Activated T-cell treated with anti-CD3 and anti-CD28 coated beads for 24 hours (primary cell): Measurements from ENCODE around the gene DNAJC30.

Source experiments
- DNase-seq: peaks from one replicate; pipeline ENCODE4 v3.0.0-alpha.2; 2020; ENCODE audit warnings: low read depth

The DNAJC30 gene

DNA sequence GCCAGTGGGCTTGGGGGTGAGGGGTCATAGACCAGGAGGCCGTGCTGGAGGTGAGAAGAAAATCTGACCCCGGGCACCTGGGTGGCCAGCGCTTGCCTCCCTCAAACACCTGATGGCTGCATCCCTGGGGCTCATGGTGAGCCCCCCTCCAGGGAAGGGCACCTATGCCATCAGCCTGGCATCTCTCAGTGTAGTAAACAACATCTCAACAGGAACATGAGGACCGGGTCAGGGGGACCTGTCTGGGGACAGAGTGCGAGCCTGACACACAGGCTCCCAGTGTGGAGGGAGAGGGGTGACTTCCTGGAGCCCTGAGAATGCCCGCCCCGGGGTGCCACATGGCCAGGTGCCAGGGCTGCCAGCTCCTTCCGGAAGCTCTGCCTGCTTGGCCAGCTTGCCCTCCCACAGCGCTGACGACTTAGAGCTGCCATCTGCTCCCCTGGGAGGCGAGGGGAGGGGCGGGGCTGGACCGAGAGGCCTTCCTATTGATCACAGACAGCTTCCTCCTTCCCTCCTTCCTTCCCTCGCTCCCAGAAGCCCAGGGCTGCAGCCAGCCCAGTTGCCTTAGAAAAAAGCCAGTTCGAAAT is 23.9 kb upstream of the DNAJC30 start:
- DNase-seq: no peak

DNA sequence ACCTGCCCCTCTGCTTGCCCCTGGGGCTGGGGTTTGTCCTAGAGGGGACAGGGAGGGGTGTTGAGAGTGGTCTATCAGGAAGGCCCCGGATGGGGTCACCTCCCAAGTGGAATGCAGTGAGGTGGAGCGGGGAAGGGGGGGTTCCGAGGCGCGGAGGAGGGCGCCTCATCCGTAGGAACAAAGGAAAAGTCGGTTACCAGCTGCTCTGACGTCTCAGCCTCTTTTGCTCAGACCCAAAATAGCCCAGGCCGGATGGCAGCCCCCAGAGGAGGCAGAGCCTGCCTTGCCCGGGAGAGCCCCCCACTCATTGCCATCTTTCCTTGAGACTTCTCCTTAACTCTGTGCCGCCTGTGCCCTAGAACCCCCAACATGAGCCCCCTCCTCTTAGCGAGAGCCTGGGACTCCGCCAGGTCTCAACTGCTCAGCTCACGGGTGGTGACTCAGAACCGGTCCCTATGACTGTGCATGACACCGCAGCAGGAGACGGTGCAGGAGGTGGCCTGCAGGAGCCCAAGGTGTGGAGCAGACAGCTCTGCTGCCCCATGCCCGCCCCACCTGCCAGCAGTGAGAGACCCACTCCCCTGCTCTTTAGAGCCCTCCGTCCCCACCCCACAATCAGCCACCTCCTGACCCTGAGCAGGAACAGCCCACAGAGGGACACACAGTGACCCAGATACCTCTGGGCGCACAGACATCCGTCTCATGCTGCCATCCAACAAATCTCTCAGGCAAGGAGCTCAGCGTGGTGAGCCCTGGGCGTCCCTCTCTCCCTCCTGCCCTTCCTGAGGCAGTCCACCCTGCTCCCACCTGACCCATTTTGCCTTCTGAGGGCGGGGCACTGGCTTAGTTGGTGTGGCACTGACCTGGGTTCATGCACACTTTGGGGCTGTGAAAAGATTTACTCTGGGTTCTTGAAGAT is 23.1 kb upstream of the DNAJC30 start:
- DNase-seq: peak; percentile 39

DNA sequence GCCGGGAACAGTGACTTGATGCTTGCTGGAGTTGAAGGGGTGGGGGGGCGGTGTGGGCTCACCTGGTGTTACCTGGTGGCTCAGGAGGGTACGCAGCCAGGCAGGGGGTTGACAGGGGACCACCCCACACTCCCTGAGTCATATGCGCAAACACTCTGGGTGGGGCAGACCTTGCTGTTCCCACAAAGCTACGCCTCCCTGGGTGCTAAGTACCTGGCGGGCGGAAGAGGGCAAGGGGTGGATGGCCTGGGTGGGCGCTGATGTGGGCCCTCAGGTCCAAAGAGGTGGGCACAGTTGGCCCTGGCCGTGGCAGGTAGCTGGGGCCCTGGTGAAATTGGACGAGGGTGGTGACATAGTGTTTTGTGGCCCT is 22.3 kb upstream of the DNAJC30 start:
- DNase-seq: no peak

DNA sequence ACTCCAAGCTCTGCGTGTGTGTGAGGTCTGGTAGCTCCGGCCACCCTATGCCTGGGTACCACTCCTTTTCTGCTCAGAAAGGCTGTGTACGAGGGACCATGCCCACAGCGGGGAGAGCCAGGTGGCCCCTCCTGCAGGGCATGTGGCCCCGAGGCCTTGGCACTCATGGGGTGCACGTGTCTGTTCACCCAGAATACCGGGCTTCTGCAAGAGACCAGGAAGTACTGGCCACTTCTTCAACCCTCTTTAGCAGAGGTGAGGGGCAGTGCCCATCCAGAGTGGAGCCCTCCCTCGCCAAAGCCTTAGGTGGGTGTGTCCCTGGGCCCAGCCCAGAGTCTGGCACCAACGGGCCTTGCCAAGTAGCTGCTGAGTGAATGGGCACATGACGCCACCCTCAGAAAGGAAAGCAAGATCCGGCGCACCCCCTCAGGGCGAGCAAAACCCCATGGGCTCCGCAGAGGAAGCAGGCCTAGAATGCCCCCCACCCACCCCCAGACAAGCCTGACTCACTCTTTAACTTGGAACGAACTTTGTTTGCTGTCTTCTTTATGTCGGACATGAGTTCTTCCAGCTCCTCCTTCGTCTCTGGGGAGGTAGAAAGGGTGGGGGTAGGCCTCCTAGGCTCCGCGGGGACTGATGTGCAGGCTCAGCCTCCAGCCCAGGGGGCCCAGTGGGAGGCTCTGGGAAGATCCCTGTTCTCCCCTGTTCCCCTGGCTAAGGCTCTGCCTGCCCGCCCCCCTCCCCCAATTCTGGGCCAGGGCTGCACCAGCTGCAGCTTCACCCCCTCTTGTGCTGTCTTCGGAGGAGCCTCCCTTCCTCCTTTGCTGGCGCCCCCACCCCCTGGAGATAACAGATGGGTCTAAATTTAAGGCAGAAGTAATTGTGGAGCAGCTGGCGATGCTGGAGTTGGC is 21.6 kb upstream of the DNAJC30 start:
- DNase-seq: no peak

DNA sequence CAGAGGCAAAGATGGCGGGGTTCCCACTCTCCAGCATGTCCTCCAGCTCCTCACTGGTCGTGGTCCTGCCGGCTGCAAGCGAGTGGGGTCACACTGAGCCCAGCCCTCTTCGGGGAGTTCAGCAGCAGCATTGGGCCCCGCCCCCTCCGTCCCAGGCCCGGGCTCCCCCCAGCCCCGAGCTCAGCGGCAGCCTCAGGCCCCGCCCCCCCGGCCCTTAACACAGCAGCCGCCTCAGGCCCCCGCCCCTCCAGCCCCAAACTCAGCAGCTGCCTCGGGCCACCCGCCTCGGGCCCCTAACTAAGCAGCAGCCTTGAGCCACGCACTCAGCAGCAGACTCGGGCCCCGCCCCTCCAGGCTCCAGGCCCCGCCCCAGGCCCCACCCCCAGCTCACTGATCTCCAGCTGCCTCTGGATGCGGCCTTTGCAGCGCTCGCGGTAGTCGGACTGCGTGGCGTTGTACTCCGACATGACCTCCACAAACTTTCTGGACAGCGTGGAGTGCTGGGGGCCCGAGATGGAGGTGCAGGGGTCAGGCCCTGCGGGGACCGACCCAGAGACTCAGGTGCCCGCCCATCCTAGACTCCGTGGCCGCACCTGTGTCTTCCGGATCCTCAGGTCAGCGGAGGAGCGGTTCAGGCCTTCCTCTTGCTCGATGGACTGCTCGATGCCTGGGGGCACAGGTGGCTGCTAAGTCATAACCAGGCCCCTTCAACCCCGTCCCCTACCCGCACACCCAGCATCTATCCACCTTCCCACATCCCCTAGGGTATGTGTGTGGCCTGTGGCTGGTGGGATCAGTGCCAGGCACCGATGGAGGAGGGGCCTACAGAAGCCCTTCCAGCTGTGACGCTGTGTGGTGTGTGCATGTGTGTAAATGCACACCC is 20.7 kb upstream of the DNAJC30 start:
- no peak for DNase-seq

DNA sequence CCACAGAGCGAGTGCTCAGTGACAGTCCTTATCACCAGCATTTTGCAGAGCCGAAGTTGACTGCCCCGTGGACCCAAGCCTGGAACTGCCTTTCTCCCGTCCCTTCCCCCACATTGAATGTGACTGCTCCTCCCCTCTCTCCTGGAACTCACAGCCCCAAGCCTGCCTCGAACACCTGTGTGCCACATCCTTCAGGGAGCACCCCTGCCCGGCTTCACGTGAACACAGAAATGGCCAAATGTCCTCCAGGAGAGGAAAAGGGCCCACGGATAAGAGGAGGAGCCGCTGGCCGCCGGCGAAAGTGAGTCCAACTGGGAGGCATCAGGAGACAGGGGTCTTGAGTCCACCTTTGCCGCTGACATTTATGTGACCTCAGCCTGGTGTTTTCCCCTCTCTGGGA is 20.0 kb upstream of the DNAJC30 start:
- DNase-seq: no peak

DNA sequence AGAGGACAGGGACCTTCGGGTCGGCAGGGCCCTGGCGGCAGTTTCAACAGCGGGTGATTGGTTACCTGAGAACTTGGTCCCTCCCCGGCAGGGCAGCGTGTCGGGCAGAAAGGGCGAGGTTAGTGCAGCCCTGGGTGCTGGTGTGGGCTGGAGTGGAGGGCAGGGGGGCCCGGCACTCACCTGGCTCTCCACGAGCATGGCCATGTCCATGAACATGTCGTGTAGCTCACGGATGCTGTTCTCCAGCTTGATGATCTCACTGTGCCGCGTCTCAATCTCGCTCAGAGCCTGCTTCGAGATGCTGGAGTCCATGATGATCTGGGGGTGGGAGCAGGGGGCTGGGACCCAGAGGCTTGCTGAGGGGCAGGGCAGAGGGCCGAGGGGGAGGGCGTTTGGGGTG is 19.4 kb upstream of the DNAJC30 start:
- DNase-seq: no peak

DNA sequence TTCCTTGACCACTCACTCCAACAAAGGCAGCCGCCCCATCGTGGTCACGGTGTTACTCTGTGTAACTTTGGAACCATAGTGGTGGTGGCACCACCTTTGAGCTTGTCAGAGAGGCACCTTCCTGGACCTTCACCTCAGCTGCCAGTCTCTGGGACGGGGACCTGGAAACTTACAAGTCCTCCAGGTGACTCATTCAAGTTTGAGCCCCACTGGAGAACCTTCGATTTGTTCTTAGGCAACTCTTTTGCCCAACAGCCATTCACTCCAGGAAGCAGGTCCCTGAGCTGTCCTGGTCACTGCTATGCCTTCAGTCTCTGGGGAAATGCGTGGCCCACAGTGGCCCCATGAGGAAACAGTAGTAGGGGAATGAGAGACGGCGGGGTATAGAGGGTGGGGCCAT is 19.0 kb upstream of the DNAJC30 start:
- DNase-seq: no peak

DNA sequence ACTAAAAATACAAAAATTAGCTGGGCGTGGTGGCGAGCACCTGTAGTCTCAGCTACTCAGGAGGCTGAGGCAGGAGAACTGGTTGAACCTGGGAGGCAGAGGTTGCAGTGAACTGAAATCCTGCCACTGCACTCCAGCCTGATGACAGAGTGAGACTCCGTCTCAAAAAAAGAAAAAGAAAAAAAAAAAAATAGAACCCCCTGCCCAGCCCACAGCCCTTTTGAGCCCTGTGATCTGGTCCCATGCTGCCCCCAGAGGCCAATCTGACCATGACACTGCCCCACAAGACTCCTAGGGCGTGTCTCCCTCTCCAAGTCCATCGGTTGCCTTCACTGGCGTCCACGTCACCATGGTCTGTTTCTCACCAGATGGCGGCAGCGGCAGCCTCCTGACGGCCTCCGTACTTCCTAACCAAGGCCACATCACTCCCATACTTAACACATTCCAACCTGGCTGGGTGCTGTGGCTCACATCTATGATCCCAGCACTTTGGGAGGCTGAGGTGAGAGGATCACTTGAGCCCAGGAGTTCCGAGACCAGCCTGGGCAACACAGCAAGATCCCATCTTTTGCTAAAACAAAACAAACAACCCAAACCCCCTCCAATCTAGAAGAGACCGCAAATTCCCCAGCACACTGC is 18.2 kb upstream of the DNAJC30 start:
- DNase-seq: no peak

DNA sequence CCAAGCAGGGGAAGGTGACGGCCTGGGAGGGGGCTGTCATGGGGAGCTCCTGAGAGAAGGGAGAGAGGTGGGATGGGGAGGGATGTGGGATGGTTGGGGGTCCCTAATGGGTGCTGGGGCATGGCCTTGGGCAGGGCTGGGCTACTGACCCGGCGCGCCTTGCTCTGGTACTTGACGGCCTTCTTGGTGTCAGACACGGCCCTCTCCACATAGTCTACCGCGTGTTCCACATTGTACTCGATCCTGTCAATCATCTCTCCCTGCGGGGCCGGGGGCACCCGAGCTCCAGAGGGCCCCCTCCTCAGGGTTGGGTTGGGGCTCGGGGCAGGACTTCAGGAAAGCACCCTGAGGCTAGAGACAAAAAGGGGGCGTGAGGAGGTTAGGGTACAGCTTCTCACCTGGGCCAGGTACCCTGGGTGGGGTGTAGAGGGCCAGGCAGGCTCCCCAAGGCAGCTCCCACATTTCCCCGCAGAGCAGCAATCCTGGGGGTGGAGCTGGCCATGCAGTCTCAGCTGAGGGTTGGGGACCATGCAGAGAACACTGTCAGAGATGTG is 17.4 kb upstream of the DNAJC30 start:
- no peak for DNase-seq

DNA sequence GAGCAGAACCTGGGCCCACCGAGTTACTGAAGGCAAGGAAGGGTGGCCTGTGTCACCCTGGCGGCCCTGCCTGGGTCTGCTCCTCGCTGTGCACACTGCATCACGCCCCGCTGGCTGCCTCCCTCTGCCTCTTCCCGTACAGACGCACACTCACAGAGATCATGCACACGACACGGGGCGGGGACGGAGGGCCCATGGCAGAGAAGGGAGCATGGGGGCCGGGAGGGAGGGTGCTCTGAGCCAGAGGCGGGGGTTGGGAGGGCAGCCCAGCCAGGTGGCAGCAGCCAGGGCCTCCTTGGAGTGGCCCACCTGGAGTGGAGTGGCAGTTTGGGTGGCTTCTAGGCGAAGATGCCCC is 16.8 kb upstream of the DNAJC30 start:
- no peak for DNase-seq

DNA sequence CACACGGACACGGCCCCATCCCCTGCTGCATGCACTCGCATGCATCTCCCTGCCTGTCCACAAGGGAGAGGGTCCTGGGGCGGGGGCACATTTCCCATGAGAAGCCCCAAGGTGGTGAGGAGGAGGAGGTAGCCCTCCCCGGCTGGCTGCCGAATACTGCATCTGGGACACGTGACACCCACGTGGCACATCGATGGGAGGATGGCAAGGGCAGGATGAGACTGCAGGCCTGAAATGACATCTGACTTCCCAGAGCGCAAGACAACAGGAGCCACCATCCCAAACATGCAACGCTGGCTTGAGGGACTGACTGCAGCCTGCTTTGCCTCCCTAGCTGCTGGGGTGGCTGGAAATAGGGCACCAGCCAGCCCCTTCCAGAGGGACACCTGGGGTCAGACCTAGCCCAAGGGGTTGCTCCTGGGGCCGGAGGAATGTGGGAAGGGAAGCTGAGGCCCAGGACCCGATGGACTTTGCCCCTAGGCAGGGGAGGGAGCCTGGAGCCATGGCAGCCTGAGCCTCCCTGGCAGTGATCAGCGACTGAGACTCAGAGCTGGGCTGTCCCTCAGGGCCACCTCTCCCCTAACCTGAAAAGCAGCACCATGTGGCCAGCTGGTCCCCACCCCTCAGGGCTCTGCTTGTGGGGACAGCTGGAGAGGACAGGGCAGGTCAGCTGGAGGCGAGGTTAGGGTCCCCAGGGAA is 16.3 kb upstream of the DNAJC30 start:
- no peak for DNase-seq

DNA sequence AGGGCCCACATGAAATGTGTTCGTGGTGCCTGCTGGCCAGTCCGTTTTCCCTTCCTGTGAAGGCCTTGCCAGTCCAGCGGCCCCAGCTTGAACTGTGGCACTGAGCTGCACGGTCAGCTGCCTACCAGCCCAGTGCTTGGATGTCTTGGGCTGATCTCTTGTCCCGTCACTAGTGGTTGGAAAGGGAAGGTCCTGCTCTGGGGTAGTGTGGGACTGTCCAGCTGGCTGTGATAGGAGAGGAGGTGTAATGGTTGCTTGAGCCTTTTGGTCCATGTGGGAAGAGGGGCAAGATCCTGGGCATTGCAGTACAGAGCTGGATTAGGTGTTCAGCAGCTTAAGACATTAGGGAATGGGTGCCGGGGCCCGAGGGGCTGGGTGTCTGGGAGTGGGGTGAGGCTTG is 15.2 kb upstream of the DNAJC30 start:
- DNase-seq: no peak

DNA sequence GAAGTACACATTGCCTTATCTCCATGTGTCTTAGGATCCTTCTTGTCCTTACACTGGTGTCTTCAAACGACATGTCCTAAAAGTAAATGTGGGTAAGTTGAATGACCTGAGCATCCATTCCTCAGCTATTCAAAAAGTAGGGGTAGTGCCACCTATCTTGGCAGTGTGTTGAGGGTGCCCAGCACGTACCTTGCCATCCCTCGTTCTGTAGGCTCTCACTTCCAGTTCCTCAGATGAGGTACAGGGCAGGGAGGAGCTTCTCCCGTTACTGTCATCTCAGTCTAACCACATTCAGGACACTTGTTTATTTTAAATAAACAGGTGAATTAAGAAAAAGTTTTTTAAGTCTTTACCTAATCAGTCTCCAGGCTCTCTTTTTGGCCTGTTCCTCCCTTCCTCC is 13.1 kb upstream of the DNAJC30 start:
- DNase-seq: no peak

DNA sequence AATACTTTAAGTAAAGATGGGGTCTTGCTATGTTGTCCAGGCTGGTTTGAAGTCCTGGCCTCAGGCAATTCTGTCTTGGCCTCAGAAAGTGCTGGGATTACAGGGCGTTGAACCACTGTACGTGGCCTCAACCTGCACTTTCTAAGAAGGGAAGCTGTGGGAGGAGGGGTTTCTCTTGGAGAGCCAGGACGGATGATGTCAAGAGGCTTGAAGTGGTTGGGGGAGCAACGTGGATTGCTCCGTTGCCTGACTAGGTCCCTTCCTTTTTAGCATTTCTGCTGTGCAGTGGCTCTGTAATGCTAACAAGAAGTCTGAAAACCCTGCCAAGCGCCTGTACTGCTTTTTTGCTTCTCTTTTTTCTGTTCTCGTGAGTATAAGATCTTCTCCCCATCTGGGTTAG is 7.4 kb upstream of the DNAJC30 start:
- no peak for DNase-seq

DNA sequence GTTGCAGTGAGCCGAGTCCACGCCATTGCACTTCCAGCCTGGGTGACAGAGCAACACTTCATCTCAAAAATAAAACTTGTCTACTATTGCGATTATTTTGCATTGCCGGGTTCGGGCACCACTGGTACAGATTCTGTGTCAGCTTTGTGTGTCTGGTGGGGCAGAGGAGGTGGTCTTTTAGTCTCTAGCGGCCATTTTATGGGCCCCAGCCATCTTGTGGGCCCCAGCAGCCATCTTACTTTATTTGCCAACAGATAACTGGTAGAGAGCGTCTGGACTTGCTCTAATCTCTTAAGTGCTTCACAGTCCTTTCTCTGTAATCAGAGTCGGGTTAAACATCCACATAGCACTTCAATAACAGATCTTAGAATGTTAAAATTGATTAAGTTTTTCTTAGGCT is 5.0 kb upstream of the DNAJC30 start:
- no peak for DNase-seq

DNA sequence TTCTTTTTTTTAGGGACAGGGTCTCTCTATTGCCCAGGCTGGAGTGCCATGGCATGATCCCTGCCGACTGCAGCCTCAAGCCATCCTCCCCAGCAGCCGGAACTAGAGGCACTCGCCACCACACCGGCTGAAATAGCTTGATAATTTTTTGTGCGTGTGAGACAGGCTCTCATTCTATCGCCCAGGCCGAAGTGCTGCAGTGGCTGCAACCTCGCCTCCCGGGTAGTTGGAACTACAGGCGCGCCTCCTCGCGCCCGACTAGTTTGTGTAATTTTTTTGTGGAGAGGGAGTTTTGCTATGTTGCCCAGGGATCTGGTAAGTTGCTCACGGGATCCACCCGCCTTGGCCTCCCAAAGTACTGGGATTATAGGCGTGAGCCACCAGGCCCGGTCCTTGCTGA is 2.1 kb upstream of the DNAJC30 start:
- DNase-seq: no peak

DNA sequence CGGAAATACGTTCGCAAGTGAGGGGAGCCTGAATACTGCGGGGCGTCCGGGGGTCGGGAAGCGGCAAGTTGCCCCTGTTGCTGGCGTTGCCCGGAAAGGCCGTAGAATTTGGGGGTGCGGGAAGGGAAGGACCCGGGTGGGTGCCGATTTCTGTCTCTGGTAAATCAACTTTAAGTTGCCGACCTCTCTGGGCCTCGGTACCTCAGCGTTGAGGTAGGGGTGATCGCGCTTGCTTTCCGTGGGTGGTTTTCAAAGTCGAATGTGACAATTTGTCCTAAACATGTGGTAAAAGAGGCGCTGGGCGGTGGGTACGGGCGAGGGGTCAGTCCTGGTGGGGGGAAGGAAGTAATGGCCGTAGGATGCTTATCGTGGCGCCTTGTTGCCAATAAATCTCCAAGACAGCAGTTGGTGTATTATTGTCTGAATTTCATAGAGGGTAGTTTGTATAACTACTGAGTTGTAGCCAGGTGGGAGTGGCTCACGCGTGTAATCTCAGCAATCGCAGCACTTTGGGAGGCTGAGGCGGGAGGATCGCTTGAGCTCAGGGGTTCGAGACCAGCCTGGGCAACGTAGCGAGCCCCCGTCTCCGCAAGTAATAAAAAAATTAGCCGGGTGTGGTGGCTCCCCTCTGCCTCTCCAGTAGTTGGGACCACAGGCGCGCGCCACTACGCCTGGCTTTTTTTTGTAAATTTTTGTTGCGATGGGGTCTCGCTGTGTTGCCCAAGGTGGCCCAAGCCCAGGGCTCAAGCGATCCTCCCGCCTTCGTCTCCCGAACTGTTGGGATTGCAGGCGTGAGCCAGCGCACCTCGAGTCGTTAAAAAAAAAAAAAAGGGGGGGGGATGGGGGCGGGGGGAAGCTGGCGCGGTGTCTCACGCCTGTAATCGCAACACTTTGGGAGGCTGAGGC is 788 bp upstream of the DNAJC30 start:
- DNase-seq: no peak

DNA sequence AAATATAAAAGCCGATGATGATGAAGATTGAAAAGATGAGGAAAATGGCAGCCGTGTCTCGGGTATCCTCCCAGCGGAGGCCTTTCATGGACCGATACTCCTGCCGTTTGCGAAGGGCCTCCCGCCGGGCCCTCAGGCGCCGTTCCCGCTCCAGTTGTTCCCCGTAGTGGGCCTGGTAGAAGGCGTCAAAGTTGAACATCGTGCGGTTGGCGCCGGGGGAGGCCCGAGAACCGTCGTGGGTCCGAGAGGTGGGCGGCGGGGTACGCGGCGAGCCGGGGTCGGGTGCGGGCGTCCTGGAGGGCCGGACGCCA is 553 bp downstream of the DNAJC30 start:
- no peak for DNase-seq

DNA sequence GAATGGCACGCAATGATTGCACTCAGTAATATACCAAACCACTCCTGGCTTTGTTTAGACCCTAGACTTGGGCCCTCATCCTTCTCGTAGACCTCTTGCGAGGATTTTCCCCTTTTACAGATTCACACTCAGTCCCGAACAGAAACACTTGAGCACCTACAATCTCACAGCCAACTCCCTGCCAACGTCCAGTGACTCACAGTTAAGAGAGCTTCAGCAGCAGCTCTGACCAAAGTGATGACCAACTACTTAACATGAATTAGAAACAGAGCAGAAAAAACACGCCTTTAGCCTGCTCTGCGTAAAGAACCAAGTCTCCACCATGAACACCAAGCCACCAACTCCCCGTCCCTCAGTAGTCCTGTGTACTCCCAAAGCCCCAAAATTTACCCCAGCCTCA is 2.2 kb downstream of the DNAJC30 start:
- DNase-seq: no peak
